ENCODE results near the gene SKI. TPM values are rescaled to one million over a fixed set of nuclear protein-coding genes. Genes with fewer than 3 reads are reported as not detected.

Gene SKI
- total and polyA plus RNA-seq, 2 of the 8 experiments (the other 6 are each of a cell fraction or from before 2014, with no cell fraction given) = 8.3 to 87.6 TPM

GRCh38 chr1:2307972-2308371 lies 79.9 kb downstream of the SKI start:
- Histone ChIP-seq H3K4me1 (replicated peaks in 1 of 4; ENCODE audit: control insufficient read depth in 3 of 4, insufficient read depth in 4 of 4, low read length in 3 of 4) (peaks cover 4 to 20% (median 10%) of the 10 kb centered on the region in 4 experiments), H4K8ac (ENCODE audit: extremely low read depth, insufficient read depth, low read length) (no peak overlapping the region), H3K56ac (replicated peaks; ENCODE audit: insufficient read length, low read depth, low read length) (no peak overlapping the region), H4K20me1 (replicated peaks in 1 of 2; ENCODE audit: control insufficient read depth in 1 of 2, insufficient read depth in 2 of 2, low read length in 2 of 2) (peaks cover 5 to 13% of the 10 kb centered on the region in 2 experiments), H2BK5ac (ENCODE audit: low read depth, low read length) (no peak overlapping the region), H3K36me3 (ENCODE audit: control insufficient read depth in 2 of 4, insufficient read depth in 4 of 4, low read length in 3 of 4) (peaks cover 6 to 47% (median 29%) of the 10 kb centered on the region in 4 experiments; a peak in 6 of 8 replicates), H3K27me3 (replicated peaks in 1 of 4; ENCODE audit: control insufficient read depth in 3 of 4, extremely low read depth in 1 of 4, insufficient read depth in 3 of 4, low read length in 3 of 4) (no peaks in the 10 kb centered on the region), H2BK20ac (ENCODE audit: low read length) (no peak overlapping the region), H3K9me3 (ENCODE audit: insufficient read depth in 2 of 2, low read depth in 1 of 2, low read length in 1 of 2) (no peaks in the 10 kb centered on the region), H2BK120ac (replicated peaks; ENCODE audit: low read depth, low read length) (no peak overlapping the region), H3K79me2 (ENCODE audit: control insufficient read depth in 1 of 2, insufficient read depth in 2 of 2, low read length in 2 of 2) (no peaks in the 10 kb centered on the region; a peak in 1 of 4 replicates), H2AFZ (ENCODE audit: low read length) (no peak overlapping the region), H3K23me2 (ENCODE audit: low read depth, low read length) (no peaks in the 10 kb centered on the region), H3K18ac (ENCODE audit: extremely low read depth, low read length) (no peak overlapping the region), H4K5ac (ENCODE audit: insufficient read length, low read depth, low read length) (no peak overlapping the region), H3K27ac (ENCODE audit: low read depth, low read length) (no peak overlapping the region), H2AK5ac (ENCODE audit: low read depth, low read length) (no peak overlapping the region), H3K4ac (replicated peaks; ENCODE audit: insufficient read length, low read depth, low read length) (no peak overlapping the region), H3K9ac (replicated peaks in 1 of 4; ENCODE audit: extremely low read depth in 1 of 4, low read depth in 3 of 4, low read length in 3 of 4) (no peak overlapping the region), H3K79me1 (ENCODE audit: low read depth, low read length) (no peaks in the 10 kb centered on the region; the same call in 1 of the 2 replicates), H3K14ac (ENCODE audit: insufficient read length) (no peak overlapping the region), H4K91ac (replicated peaks; ENCODE audit: insufficient read length, low read length) (no peak overlapping the region), H2BK15ac (ENCODE audit: low read length) (no peak overlapping the region), H3K4me3 (ENCODE audit: extremely low read depth in 1 of 4, insufficient read depth in 2 of 4, low read depth in 3 of 4, low read length in 4 of 4) (no peak overlapping the region), H3K23ac (ENCODE audit: insufficient read length) (no peak overlapping the region), H3K4me2 (ENCODE audit: insufficient read depth in 1 of 2, low read depth in 2 of 2, low read length in 2 of 2) (no peak overlapping the region), H2BK12ac (ENCODE audit: low read depth, low read length) (no peak overlapping the region)
- no peak for FAIRE-seq
- no peak for DNase-seq (ENCODE audit: low read depth in 1 of 2, low spot score in 2 of 2)
- CTCF ChIA-PET (ENCODE audit: partially characterized antibody) = interaction anchor here (0.6 to 2.6 kb wide), 4 partner anchors 8 to 71 kb away, joined by 3 to 13 read pairs (median 4); no protein-coding TSS in a partner anchor
- no peak for TF ChIP-seq PHF8 (conservative IDR thresholded peaks at IDR 0.05; ENCODE audit: low read depth, low read length)
- TF ChIP-seq ATF3 (IDR thresholded peaks at IDR 0.05; ENCODE audit: insufficient read depth, low read depth, low read length) = no peak
- TF ChIP-seq, protein P1, sequence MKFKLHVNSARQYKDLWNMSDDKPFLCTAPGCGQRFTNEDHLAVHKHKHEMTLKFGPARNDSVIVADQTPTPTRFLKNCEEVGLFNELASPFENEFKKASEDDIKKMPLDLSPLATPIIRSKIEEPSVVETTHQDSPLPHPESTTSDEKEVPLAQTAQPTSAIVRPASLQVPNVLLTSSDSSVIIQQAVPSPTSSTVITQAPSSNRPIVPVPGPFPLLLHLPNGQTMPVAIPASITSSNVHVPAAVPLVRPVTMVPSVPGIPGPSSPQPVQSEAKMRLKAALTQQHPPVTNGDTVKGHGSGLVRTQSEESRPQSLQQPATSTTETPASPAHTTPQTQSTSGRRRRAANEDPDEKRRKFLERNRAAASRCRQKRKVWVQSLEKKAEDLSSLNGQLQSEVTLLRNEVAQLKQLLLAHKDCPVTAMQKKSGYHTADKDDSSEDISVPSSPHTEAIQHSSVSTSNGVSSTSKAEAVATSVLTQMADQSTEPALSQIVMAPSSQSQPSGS (IDR thresholded peaks at IDR 0.05; ENCODE audit: low read length) = no peak
- TF ChIP-seq CHD1 (IDR thresholded peaks at IDR 0.05; ENCODE audit: low read depth, low read length) = no peak
- TF ChIP-seq POU5F1 (IDR thresholded peaks at IDR 0.05; ENCODE audit: low read depth, low read length) = no peak
- no peak for TF ChIP-seq RXRA (IDR thresholded peaks at IDR 0.05; ENCODE audit: insufficient read depth, low read depth, low read length)
- TF ChIP-seq JUN (IDR thresholded peaks at IDR 0.05; ENCODE audit: low read depth, low read length) = no peak
- WGBS, 2 experiments (ENCODE audit: extremely low coverage in 1 of 2, insufficient coverage in 1 of 2, insufficient read length in 1 of 2, insufficient replicate concordance in 2 of 2, low coverage in 1 of 2, low lambda C conversion rate in 2 of 2, missing lambda C conversion rate in 1 of 2) = 94% methylated on average over 15 of the region's 15 CpGs; no CpG with 5 or more reads in 1 of the 2 experiments
- POLR2A ChIA-PET (ENCODE audit: partially characterized antibody) = interaction anchor here (1.1 kb wide), 1 partner anchor 117 kb away, joined by 5 read pairs; no protein-coding TSS in a partner anchor

Data from H1 (cell line).